ENCODE measurements around the gene SLC12A2.

Gene SLC12A2

GRCh38 chr5:128101676-128102075 is 18.1 kb downstream of the SLC12A2 start:
- CTCF ChIA-PET = interaction anchor here (0.7 to 3.3 kb wide), 6 partner anchors 10 to 398 kb away, joined by 3 to 9 read pairs (median 4); no protein-coding TSS in a partner anchor
- TF ChIP-seq CTCF (IDR thresholded peaks at IDR 0.05; ENCODE audit: control extremely low read depth, extremely low read depth, low read depth, missing control alignments) = no peak
- no peak for DNase-seq (ENCODE audit: extremely low spot score)

GRCh38 chr5:128105203-128105602 is 21.6 kb downstream of the SLC12A2 start:
- CTCF ChIA-PET = interaction anchor here (1.5 kb wide), 1 partner anchor 23 kb away, joined by 4 read pairs; no protein-coding TSS in a partner anchor
- TF ChIP-seq CTCF (IDR thresholded peaks at IDR 0.05; ENCODE audit: control extremely low read depth, extremely low read depth, low read depth, missing control alignments) = no peak
- POLR2A ChIA-PET = no interaction called here
- no peak for DNase-seq (ENCODE audit: extremely low spot score)

More at GRCh38 chr5:128101676-128102075, 18.1 kb downstream of the SLC12A2 start:
- POLR2A ChIA-PET = no interaction called here

- POLR2A ChIA-PET = no interaction called here
- CTCF ChIA-PET = interaction anchor here (0.7 to 1.5 kb wide), 2 partner anchors 9 to 29 kb away, joined by 3 to 4 read pairs; no protein-coding TSS in a partner anchor
- TF ChIP-seq CTCF (IDR thresholded peaks at IDR 0.05; ENCODE audit: control extremely low read depth, extremely low read depth, low read depth, missing control alignments) = no peak
- no peak for DNase-seq (ENCODE audit: extremely low spot score)
Measured at GRCh38 chr5:128109138-128109537, 25.6 kb downstream of the SLC12A2 start.

- no peak for TF ChIP-seq CTCF (IDR thresholded peaks at IDR 0.05; ENCODE audit: control extremely low read depth, extremely low read depth, low read depth, missing control alignments)
- CTCF ChIA-PET = interaction anchor here (1.1 to 1.5 kb wide), 2 partner anchors 9 to 13 kb away, joined by 3 read pairs; no protein-coding TSS in a partner anchor
- POLR2A ChIA-PET = no interaction called here
- DNase-seq (ENCODE audit: extremely low spot score) = no peak
Measured at GRCh38 chr5:128109766-128110165, 26.2 kb downstream of the SLC12A2 start.

GRCh38 chr5:128111818-128112448 is 28.4 kb downstream of the SLC12A2 start:
- ChIA-PET POLR2A (no interaction called here), CTCF (interaction anchor here (0.7 to 1.6 kb wide), 4 partner anchors 10 to 548 kb away, joined by 3 to 6 read pairs (median 3); no protein-coding TSS in a partner anchor)
- DNase-seq (ENCODE audit: extremely low spot score) = no peak
- no peak for TF ChIP-seq CTCF (IDR thresholded peaks at IDR 0.05; ENCODE audit: control extremely low read depth, extremely low read depth, low read depth, missing control alignments)

- ChIA-PET CTCF (interaction anchor here (1.0 to 1.5 kb wide), 4 partner anchors 9 to 31 kb away, joined by 3 to 7 read pairs (median 4); no protein-coding TSS in a partner anchor), POLR2A (no interaction called here)
- DNase-seq (ENCODE audit: extremely low spot score) = no peak
- TF ChIP-seq CTCF (IDR thresholded peaks at IDR 0.05; ENCODE audit: control extremely low read depth, extremely low read depth, low read depth, missing control alignments) = no peak
Measured at GRCh38 chr5:128116445-128116844, 32.9 kb downstream of the SLC12A2 start.

Measured in GM10248 (cell line).